Aorta (tissue), 5 donors: ENCODE data around the gene PROCA1. TPM values are rescaled to one million over a fixed set of nuclear protein-coding genes. Genes with fewer than 3 reads are reported as not detected.

Experiments used
- ATAC-seq: fragments of 200-7000 bp; cut with Tn5 transposase; one replicate; pipeline ENCODE4 v1.9.1; 2022; ENCODE audit warnings: moderate library complexity; ENCODE audit not compliant: low FRiP score
- DNase-seq, 2 donors: peaks; one replicate each; pipeline ENCODE4 v3.0.0-alpha.2; 2020
- H3K27ac ChIP-seq, 2 donors: one replicate each; pipeline ENCODE4 v1.5.1; 2013; ENCODE audit warnings: low read length in 2 of 2, mild to moderate bottlenecking in 2 of 2, moderate library complexity in 2 of 2, control low read depth in 1 of 2, inconsistent platforms in 1 of 2, low read depth in 1 of 2
- H3K27me3 ChIP-seq, 2 donors: one replicate each; pipeline ENCODE4 v1.6.1; 2013; ENCODE audit warnings: control low read depth in 1 of 2, low read length in 1 of 2, mild to moderate bottlenecking in 1 of 2, moderate library complexity in 1 of 2; ENCODE audit not compliant: insufficient read depth in 2 of 2, control insufficient read depth in 1 of 2
- H3K36me3 ChIP-seq, 2 donors: one replicate each; pipeline ENCODE4 v1.6.1; 2013; ENCODE audit warnings: control low read depth in 1 of 2, low read length in 1 of 2, mild to moderate bottlenecking in 1 of 2; ENCODE audit not compliant: insufficient read depth in 2 of 2, control insufficient read depth in 1 of 2
- H3K4me1 ChIP-seq, 2 donors: one replicate each; pipeline ENCODE4 v1.6.1; 2013; ENCODE audit warnings: low read length in 2 of 2, control low read depth in 1 of 2, mild to moderate bottlenecking in 1 of 2, moderate library complexity in 1 of 2; ENCODE audit not compliant: insufficient read depth in 2 of 2, control insufficient read depth in 1 of 2
- H3K4me3 ChIP-seq, 2 donors: one replicate each; pipeline ENCODE4 v1.5.1; 2013; ENCODE audit warnings: low read length in 2 of 2, control low read depth in 1 of 2, mild to moderate bottlenecking in 1 of 2
- H3K9me3 ChIP-seq: one replicate; pipeline ENCODE4 v1.6.1; 2013; ENCODE audit warnings: mild to moderate bottlenecking, low read length; ENCODE audit not compliant: control insufficient read depth
- WGBS, 2 donors: extraction: QIAGEN DNeasy Blood & Tissue Kit; methylation state at CpG; one replicate each; pipeline ENCODE4 v1.1.7; 2013; 5-methylcytosine and 5-hydroxymethylcytosine counted together
- intact Hi-C, 2 donors: fragments of 100-400 bp; cut with DNase I; formaldehyde crosslinking; loops; one replicate each; pipeline versions ENCODE4 v1.14.2 to v1.15.0; 2022
- polyA plus RNA-seq, 2 donors: library from polyadenylated mRNA; stranded (reverse); fragments of 200-250 nt; gene quantifications; one replicate each; pipeline ENCODE4 v1.2.3, GENCODE V29; 2013
- total RNA-seq, 2 donors: library from RNA; stranded (reverse); fragmentation: NEBNext Ultra II Directional; extraction: Animal tissue kit (Norgen Biotek cat#: 25700); gene quantifications; one replicate each; pipeline ENCODE4 v1.2.1, GENCODE V29; 2021
- donor health status: healthy with polysubstance abuse.
- donor health status: Bipolar disorder and iron deficiency.
- donor health status: DM: no; HTN: no; CAD: no.
- donor health status: DM: no; HTN: no; CAD: no.
- donor health status: DM: yes; HTN: yes; CAD: no.

Gene PROCA1
- total and polyA plus RNA-seq, 4 donors = 0.78 to 6.6 (median 5.2) TPM

- no peaks in the 10 kb centered on the region for H3K27me3 ChIP-seq
- intact Hi-C loops = loop anchor here in 1 of 2 donors (1.0 kb wide), 1 partner anchor 17 kb away; the partner anchor contains the start of gene NEK8
- H3K9me3 ChIP-seq = no peaks in the 10 kb centered on the region
- peak; percentile 9 for ATAC-seq
- DNase-seq = peak; percentile 66 to 84
- H3K27ac ChIP-seq = peak overlapping the region in 1 of 2 donors; percentile 74
- H3K4me3 ChIP-seq = peak overlapping the region; percentile 19 to 59
- H3K4me1 ChIP-seq = no peaks in the 10 kb centered on the region
- no peaks in the 10 kb centered on the region for H3K36me3 ChIP-seq
- 8% methylated on average over 30 to 31 of the region's 31 CpGs for WGBS, 2 donors
Measured at GRCh38 chr17:28744972-28745785, 33.5 kb upstream of the PROCA1 start.

DNA sequence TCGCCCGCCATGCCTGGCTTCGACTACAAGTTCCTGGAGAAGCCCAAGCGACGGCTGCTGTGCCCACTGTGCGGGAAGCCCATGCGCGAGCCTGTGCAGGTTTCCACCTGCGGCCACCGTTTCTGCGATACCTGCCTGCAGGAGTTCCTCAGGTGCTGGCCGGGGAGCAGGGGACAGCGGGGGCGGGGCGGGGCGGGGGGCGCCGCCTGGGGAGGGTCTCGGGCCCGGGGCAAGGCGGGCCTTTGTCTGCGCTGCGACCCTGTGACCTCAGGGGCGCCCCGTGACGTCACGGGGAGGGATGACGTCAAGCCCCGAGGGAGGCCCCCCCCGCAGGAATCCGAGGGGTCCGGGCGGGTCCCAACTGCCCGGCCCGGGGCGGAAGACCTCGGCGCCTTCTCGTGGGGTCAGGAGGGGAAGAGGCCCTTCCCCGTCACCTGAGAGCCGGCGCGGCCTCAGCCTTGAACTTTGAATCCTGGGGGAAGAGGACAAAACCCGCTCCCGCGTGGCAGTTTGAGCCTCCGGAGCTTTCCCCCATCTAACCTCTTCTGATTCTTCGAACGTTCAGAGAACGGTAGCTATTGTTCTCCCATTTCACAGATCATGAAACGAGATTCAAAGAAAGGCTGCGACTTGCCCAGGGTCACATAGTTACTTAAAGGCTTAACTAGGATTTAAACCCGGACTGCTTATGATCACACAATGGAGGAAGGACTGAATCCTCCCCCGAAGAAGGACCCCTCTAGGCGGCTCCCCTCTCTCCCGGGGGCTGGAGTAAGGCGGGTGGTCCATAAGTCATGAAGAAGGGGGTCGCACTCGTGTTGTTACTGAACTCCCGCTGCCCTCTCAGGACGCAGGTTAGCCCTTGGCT is 32.6 kb upstream of the PROCA1 start:
- no peaks in the 10 kb centered on the region for H3K27me3 ChIP-seq
- DNase-seq = peak; percentile 66 to 88
- H3K27ac ChIP-seq = peak overlapping the region in 1 of 2 donors; percentile 81
- 2% methylated on average over 45 to 61 of the region's 61 CpGs for WGBS, 2 donors
- ATAC-seq = peak; percentile 34
- no peaks in the 10 kb centered on the region for H3K9me3 ChIP-seq
- peak overlapping the region; percentile 59 to 71 for H3K4me3 ChIP-seq
- no peaks in the 10 kb centered on the region for H3K4me1 ChIP-seq
- H3K36me3 ChIP-seq = no peaks in the 10 kb centered on the region
- intact Hi-C loops = loop anchor here in 1 of 2 donors (1.0 kb wide), 1 partner anchor 16 kb away; the partner anchor contains the start of gene NEK8

GRCh38 chr17:28743243-28744103 is 31.8 kb upstream of the PROCA1 start, which contains the start of gene TRAF4:
TSS of gene TRAF4 (plus strand) at chr17:28744011. CDS start at chr17:28744113, 102 bp downstream.
- no peaks in the 10 kb centered on the region for H3K27me3 ChIP-seq
- peak within 1 kb of the TSS in 1 of 2 donors; percentile 81 for H3K27ac ChIP-seq
- 0 to 1% methylated on average over 63 to 70 of the region's 70 CpGs for WGBS, 2 donors
- intact Hi-C loops = loop anchor here in 1 of 2 donors (1.0 kb wide), 1 partner anchor 15 kb away; the partner anchor contains the start of gene NEK8
- DNase-seq (peak; percentile 85 to 92), ATAC-seq (peak; percentile 91)
- H3K36me3 ChIP-seq = no peaks in the 10 kb centered on the region
- H3K4me1 ChIP-seq = no peaks in the 10 kb centered on the region
- peak within 1 kb of the TSS; percentile 59 to 71 for H3K4me3 ChIP-seq
- no peaks in the 10 kb centered on the region for H3K9me3 ChIP-seq

DNA sequence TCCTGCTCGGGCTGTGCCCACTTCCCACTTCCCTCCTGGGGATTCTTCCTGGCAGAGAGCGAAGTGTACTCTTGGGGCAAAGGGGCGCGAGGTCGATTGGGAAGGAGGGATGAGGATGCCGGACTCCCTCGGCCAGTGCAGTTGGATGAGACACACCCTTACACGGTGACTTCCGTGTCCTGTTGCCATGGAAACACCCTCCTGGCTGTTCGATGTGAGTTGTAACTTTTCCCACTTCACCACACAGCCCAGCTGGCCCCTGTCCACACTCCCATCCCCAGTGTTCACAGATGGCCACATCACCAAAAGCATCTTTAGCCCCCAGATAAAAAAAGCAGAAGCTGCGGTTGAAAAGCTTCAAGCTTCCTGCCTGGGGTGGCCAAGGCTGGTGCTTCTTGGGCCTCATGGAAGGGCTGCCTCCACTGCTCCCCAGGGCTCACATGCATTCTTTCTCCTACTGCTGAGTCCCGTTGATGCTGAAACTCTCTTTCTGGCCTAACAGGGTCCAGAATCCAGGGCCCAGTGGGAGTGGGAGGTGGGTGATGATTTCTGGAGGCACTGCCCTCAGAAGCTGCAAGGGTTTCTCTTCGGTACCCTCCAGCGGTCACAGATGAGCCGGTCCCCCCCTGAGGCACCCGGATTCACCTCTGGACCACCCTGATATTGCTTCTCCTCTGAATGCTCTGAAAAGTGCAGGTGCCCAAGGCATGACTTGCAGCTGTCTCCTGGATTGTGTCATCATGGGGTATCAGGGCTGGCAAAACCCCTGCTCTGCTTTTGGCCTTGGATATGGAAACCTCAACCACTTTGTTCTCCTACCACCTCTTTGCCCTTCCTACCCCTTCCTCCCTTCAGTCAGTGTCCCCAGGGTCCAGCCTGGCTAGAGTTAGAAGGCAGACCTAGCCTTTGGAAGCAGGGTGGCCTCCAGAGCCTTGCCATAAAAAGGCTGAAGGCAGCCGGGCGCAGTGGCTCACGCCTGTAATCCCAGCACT is 30.0 kb upstream of the PROCA1 start:
- WGBS, 2 donors = 77 to 82% methylated on average over 19 of the region's 19 CpGs
- ATAC-seq (no peak), DNase-seq (no peak)
- intact Hi-C loops = no loop called here
- H3K4me3 ChIP-seq = no peak overlapping the region
- no peak overlapping the region for H3K27ac ChIP-seq
- no peaks in the 10 kb centered on the region for H3K27me3 ChIP-seq
- H3K4me1 ChIP-seq = no peaks in the 10 kb centered on the region
- no peaks in the 10 kb centered on the region for H3K9me3 ChIP-seq
- H3K36me3 ChIP-seq = no peaks in the 10 kb centered on the region

GRCh38 chr17:28740406-28741357 is 29.0 kb upstream of the PROCA1 start:
- intact Hi-C loops = no loop called here
- Histone ChIP-seq H3K27me3 (no peaks in the 10 kb centered on the region), H3K4me3 (no peak overlapping the region), H3K27ac (no peak overlapping the region), H3K4me1 (no peaks in the 10 kb centered on the region), H3K36me3 (no peaks in the 10 kb centered on the region), H3K9me3 (no peaks in the 10 kb centered on the region)
- 86% methylated on average over 10 of the region's 10 CpGs for WGBS, 2 donors
- ATAC-seq (no peak), DNase-seq (peak in 1 of 2 donors; percentile 51)

- no peak for DNase-seq
- H3K27ac ChIP-seq = no peak overlapping the region
- H3K9me3 ChIP-seq = no peaks in the 10 kb centered on the region
- intact Hi-C loops = no loop called here
- H3K4me1 ChIP-seq = no peaks in the 10 kb centered on the region
- no peaks in the 10 kb centered on the region for H3K27me3 ChIP-seq
- no peak for ATAC-seq
- H3K36me3 ChIP-seq = no peaks in the 10 kb centered on the region
- H3K4me3 ChIP-seq = no peak overlapping the region
- 91 to 94% methylated on average over 10 of the region's 10 CpGs for WGBS, 2 donors
Measured at GRCh38 chr17:28738680-28739384, 27.1 kb upstream of the PROCA1 start.
